Suprapubic skin (tissue), 4 donors: ENCODE results near the gene CRTAC1. TPM values are rescaled to one million over a fixed set of nuclear protein-coding genes. Genes with fewer than 3 reads are reported as not detected.

Experiments used
- DNase-seq, 2 donors: peaks; one replicate each; pipeline ENCODE4 v3.0.0-alpha.2; 2019; ENCODE audit warnings: low spot score in 2 of 2
- H3K27ac ChIP-seq: fragments of 200-600 bp; sonication (generic); one replicate; pipeline ENCODE4 v1.5.1; 2019
- H3K27me3 ChIP-seq: fragments of 200-600 bp; sonication (generic); one replicate; pipeline ENCODE4 v1.5.1; 2019
- H3K36me3 ChIP-seq: fragments of 200-600 bp; sonication (generic); one replicate; pipeline ENCODE4 v1.5.1; 2019
- H3K4me1 ChIP-seq: fragments of 200-600 bp; sonication (generic); one replicate; pipeline ENCODE4 v1.5.1; 2019
- H3K4me3 ChIP-seq: fragments of 200-600 bp; sonication (generic); one replicate; pipeline ENCODE4 v1.5.1; 2019; ENCODE audit warnings: mild to moderate bottlenecking
- H3K9me3 ChIP-seq: fragments of 200-600 bp; sonication (generic); one replicate; pipeline ENCODE4 v1.5.1; 2019
- CTCF ChIP-seq, 2 donors: fragments of 200-600 bp in 1 of 2; fragments of 450-650 bp in 1 of 2; sonication (generic) in 1 of 2; IDR thresholded peaks; one replicate each; pipeline ENCODE4 v1.5.1; 2016 to 2019; ENCODE audit warnings: antibody characterized with exemption in 2 of 2, mild to moderate bottlenecking in 1 of 2, moderate library complexity in 1 of 2
- EP300 ChIP-seq: sonication (generic); formaldehyde crosslinking; IDR thresholded peaks from one replicate; pipeline ENCODE4 v1.6.1; 2017; ENCODE audit warnings: antibody characterized with exemption
- POLR2A ChIP-seq, 2 donors: fragments of 450-650 bp; IDR thresholded peaks; one replicate each; pipeline ENCODE4 v1.6.1; 2017; ENCODE audit warnings: antibody characterized with exemption in 2 of 2, mild to moderate bottlenecking in 2 of 2, moderate library complexity in 2 of 2
- POLR2AphosphoS5 ChIP-seq, 3 donors: sonication (generic); formaldehyde crosslinking; IDR thresholded peaks; one replicate each; pipeline ENCODE4 v1.6.1; 2017; ENCODE audit warnings: antibody characterized with exemption in 3 of 3
- WGBS: methylation state at CpG from one replicate; pipeline ENCODE4 v1.1.5; 2018; 5-methylcytosine and 5-hydroxymethylcytosine counted together
- total RNA-seq, 4 donors: library from RNA; depleted of rRNA; stranded (reverse); fragments of >200 nt; gene quantifications; one replicate each; pipeline ENCODE4 v1.1.0, GENCODE V29; 2016

The CRTAC1 gene
- total RNA-seq, 4 donors from 2014 or later, result 1.3 to 5.1 (median 2.2) TPM

DNA sequence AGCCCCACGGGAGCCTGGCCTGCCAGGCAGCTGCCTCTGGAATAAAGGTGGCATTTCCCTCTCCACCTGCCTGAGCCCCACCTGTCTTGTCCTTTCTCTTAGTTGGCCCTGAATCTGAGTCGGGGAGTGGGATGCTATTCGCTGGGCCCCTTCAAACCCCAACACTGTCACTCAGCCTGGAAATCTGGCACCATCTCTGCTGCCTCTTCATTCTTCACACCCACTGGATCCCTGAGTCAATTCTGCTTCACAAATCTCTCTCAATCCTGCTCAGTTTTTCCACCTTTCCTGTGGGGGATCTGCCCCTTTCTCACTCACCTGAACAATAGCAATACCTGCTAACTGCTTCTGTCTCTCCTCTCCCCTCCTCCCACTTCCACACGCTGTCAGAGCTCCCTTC lies 10.6 kb downstream of the CRTAC1 start:
- H3K36me3 ChIP-seq, result no peaks in the 10 kb centered on the region
- peaks cover 42% of the 10 kb centered on the region for H3K27me3 ChIP-seq
- 67% methylated on average over 4 of the region's 4 CpGs for WGBS
- no peaks in the 10 kb centered on the region for H3K9me3 ChIP-seq
- H3K4me3 ChIP-seq, result no peak overlapping the region
- TF ChIP-seq POLR2AphosphoS5 (IDR thresholded peaks at IDR 0.05) (no peak), EP300 (no peak), POLR2A (IDR thresholded peaks at IDR 0.05) (no peak)
- H3K4me1 ChIP-seq, result no peaks in the 10 kb centered on the region
- no peak overlapping the region for H3K27ac ChIP-seq
- DNase-seq, result no peak

DNA sequence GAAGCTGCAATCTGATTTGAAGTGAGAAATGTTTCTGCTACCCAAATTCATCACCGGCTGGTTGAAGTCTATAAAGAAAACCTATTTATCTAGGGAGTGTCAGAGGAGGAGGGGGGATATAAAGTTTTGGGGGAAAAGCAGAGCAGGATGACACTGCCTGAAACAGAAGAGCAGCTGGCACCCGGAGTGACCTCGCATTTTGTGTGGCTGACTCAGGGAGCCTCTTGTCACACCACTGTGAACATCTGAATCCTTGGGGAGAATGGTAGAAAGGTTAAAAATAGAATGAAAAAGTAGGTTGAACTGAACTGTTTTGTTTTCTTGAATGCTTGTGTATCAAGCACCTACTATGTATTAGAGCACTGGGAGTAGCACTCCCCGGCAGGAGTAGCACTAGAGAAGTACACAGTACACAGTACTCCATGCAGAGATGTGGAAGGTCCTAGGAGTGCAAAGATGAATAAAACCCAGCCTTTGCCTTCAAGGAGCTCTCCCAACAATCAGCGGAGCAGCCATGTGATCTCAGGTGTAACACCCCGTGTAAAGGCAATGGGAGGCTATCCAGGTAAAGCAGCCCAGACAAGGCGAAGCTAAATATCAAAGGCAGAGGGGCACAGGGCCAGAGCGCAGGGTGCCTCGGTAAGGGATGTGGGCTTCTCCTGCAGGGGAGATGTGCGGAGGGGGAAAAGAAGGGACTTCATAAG lies 13.5 kb downstream of the CRTAC1 start:
- Histone ChIP-seq H3K4me3 (no peak overlapping the region), H3K4me1 (no peaks in the 10 kb centered on the region), H3K27me3 (peaks cover 46% of the 10 kb centered on the region), H3K9me3 (no peaks in the 10 kb centered on the region), H3K27ac (no peak overlapping the region), H3K36me3 (no peaks in the 10 kb centered on the region)
- 86% methylated on average over 10 of the region's 10 CpGs for WGBS
- DNase-seq, result peak in 1 of 2 donors; percentile 40
- no peak for TF ChIP-seq CTCF (IDR thresholded peaks at IDR 0.05)
- no peak for TF ChIP-seq EP300
- no peak for TF ChIP-seq POLR2A (IDR thresholded peaks at IDR 0.05)
- TF ChIP-seq POLR2AphosphoS5 (IDR thresholded peaks at IDR 0.05), result no peak

- 84% methylated on average over 3 of the region's 3 CpGs for WGBS
- Histone ChIP-seq H3K27ac (no peak overlapping the region), H3K4me1 (no peaks in the 10 kb centered on the region), H3K27me3 (peaks cover 41% of the 10 kb centered on the region), H3K4me3 (no peak overlapping the region), H3K9me3 (no peaks in the 10 kb centered on the region), H3K36me3 (no peaks in the 10 kb centered on the region)
- DNase-seq, result peak in 1 of 2 donors; percentile 28
- TF ChIP-seq POLR2AphosphoS5 (IDR thresholded peaks at IDR 0.05) (no peak), CTCF (IDR thresholded peaks at IDR 0.05) (no peak), POLR2A (IDR thresholded peaks at IDR 0.05) (no peak), EP300 (no peak)
Measured at GRCh38 chr10:98013776-98014175, 16.6 kb downstream of the CRTAC1 start.

DNA sequence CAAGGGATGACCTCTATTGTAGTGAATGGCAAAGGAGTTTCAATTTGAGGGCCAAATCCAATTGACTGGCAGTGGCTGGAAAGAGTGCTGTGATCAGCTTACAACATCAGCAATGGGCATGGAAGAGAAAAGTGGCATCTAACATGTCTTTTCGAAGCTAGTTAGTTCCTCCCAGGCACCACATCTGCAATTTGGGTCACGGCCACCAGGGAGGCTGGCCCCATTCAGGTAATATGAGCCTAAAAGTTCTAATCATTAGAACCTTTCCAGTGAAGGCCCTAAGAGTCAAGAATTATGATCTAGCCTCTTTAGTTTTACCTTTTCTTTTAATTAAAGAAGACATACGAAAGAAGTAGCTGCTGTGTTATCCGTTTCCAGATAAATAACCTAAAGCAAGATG lies 17.3 kb downstream of the CRTAC1 start:
- Histone ChIP-seq H3K27me3 (peaks cover 42% of the 10 kb centered on the region), H3K4me1 (no peaks in the 10 kb centered on the region), H3K36me3 (no peaks in the 10 kb centered on the region), H3K4me3 (no peak overlapping the region), H3K27ac (no peak overlapping the region), H3K9me3 (no peaks in the 10 kb centered on the region)
- 83% methylated on average over 4 of the region's 4 CpGs for WGBS
- DNase-seq, result no peak
- TF ChIP-seq POLR2A (IDR thresholded peaks at IDR 0.05) (no peak), CTCF (IDR thresholded peaks at IDR 0.05) (no peak), EP300 (no peak), POLR2AphosphoS5 (IDR thresholded peaks at IDR 0.05) (no peak)

DNA sequence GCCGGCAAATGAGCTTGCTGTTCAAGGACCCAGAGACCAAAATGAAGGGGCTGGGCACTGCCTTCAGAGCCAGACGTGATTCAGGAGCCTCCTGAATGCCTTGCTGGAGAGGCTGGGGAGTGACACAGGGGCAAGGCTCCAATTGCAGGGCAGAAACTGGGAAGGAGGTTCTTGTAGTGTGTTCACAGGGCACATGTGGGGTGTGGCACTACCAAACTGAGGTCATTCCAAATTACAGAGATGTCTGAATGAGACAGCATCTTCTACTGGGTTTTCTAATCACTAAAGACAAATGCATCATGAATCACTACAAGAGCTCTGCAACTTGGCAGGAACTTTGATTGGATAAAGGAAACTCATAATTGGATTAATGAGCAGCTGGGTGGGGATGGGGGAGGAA lies 17.8 kb downstream of the CRTAC1 start:
- Histone ChIP-seq H3K36me3 (no peaks in the 10 kb centered on the region), H3K27me3 (peaks cover 46% of the 10 kb centered on the region), H3K9me3 (no peaks in the 10 kb centered on the region), H3K4me1 (no peaks in the 10 kb centered on the region), H3K27ac (no peak overlapping the region), H3K4me3 (no peak overlapping the region)
- DNase-seq, result no peak
- TF ChIP-seq EP300, result no peak
- 14% methylated on average over 2 of the region's 2 CpGs for WGBS

DNA sequence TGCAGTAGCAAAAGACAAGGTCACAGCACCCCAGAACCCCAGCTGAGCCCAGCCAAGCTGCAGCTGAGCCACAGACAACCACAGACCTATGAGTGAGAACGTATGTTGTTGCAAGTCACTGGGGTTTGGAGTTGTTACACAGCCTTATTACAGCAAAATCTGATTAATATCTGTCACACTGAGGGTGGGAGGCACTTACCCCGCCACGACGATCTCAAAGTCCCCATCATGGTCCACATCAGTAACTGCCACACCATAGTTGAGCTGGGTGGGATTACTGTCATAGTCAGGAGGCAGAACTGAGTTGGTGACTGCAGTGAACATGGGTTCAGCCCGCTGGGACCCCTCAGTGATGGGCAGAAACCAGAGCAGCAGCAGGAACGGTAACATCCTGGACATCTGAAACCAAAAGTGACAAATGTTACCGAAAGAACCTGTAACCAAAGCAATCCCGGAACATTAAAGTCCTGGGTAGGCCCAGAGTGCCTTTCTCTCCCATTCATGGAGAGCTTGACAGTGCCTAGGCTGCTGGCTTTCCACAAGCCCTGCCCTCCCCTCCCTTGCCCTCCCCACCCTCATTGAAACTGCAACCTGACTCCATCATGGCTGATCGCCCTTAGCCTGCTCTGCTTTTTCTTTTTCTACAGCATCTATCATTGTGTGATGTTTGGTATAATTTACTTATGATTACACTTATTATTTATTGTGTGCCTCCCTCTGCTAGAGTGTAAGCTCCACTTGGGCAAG lies 19.3 kb downstream of the CRTAC1 start:
- DNase-seq, result no peak
- Histone ChIP-seq H3K4me3 (no peak overlapping the region), H3K27ac (no peak overlapping the region), H3K36me3 (no peaks in the 10 kb centered on the region), H3K27me3 (peaks cover 49% of the 10 kb centered on the region), H3K4me1 (no peaks in the 10 kb centered on the region), H3K9me3 (no peaks in the 10 kb centered on the region)
- 76% methylated on average over 9 of the region's 9 CpGs for WGBS
- TF ChIP-seq EP300 (no peak), CTCF (IDR thresholded peaks at IDR 0.05) (no peak), POLR2AphosphoS5 (IDR thresholded peaks at IDR 0.05) (no peak), POLR2A (IDR thresholded peaks at IDR 0.05) (no peak)
